ENCODE results near the gene SH2D2A.

DNA sequence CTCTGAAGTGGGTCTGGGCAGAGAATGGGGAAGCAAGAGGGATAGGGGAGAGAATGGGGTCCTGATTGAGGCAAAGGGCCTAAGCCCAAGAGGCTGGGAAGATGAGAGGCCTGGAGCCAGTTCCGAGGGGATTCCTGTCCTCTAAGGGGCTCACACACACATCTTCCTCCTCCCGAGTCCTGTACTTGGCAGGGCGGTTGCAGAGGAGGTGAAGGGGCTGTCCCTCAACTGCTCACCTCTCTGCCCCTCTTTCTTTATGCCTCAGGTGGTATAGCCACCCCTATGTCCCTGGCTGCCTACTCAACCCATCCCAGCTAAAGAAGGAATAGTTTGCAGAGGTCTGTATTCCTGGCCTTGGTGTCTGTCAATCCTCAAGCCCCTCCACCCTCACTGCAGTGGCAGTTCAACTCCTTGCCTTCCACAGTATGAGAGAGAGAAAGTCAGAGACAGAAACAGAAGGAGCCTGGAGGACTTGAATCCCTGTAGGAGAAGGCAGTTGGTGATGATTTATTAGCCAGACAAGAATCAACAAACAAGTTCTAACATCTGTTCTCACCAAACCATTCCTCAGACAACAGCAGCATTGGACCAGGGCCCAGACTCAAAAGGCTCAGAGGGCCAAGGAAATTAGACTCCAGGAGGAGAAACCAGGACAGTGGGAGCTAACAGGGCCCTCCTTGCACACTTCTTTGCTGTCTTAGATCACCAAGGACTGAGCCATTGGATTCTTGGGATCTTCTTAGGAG is 10.7 kb downstream of the SH2D2A start:
- TF ChIP-seq POLR2A (IDR thresholded peaks at IDR 0.05; ENCODE audit: low read depth, low read length) (no peak), RAD21 (IDR thresholded peaks at IDR 0.05; ENCODE audit: low read length) (no peak), MAZ (IDR thresholded peaks at IDR 0.05; ENCODE audit: borderline replicate concordance, low read depth, low read length) (no peak), CEBPB (IDR thresholded peaks at IDR 0.05; ENCODE audit: low read depth, low read length) (no peak), MAFK (IDR thresholded peaks at IDR 0.05; ENCODE audit: low read depth, low read length) (no peak), MXI1 (IDR thresholded peaks at IDR 0.05; ENCODE audit: borderline replicate concordance, low read depth, low read length) (no peak)
- TF ChIP-seq, protein P1, sequence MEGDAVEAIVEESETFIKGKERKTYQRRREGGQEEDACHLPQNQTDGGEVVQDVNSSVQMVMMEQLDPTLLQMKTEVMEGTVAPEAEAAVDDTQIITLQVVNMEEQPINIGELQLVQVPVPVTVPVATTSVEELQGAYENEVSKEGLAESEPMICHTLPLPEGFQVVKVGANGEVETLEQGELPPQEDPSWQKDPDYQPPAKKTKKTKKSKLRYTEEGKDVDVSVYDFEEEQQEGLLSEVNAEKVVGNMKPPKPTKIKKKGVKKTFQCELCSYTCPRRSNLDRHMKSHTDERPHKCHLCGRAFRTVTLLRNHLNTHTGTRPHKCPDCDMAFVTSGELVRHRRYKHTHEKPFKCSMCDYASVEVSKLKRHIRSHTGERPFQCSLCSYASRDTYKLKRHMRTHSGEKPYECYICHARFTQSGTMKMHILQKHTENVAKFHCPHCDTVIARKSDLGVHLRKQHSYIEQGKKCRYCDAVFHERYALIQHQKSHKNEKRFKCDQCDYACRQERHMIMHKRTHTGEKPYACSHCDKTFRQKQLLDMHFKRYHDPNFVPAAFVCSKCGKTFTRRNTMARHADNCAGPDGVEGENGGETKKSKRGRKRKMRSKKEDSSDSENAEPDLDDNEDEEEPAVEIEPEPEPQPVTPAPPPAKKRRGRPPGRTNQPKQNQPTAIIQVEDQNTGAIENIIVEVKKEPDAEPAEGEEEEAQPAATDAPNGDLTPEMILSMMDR (conservative IDR thresholded peaks at IDR 0.05; ENCODE audit: low read depth, low read length) = no peak
- TF ChIP-seq, protein P2, sequence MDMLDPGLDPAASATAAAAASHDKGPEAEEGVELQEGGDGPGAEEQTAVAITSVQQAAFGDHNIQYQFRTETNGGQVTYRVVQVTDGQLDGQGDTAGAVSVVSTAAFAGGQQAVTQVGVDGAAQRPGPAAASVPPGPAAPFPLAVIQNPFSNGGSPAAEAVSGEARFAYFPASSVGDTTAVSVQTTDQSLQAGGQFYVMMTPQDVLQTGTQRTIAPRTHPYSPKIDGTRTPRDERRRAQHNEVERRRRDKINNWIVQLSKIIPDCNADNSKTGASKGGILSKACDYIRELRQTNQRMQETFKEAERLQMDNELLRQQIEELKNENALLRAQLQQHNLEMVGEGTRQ (IDR thresholded peaks at IDR 0.05; ENCODE audit: low read depth, low read length) = no peak
